ENCODE data around the gene PPP1R37.

GRCh38 chr19:45151821-45152503, 59.0 kb downstream of the PPP1R37 start:
- no peak for TF ChIP-seq CTCF (IDR thresholded peaks at IDR 0.05)
- no peak for TF ChIP-seq POLR2A (IDR thresholded peaks at IDR 0.05)

Measured in uterus (tissue), 2 donors.